Measurements from ENCODE around the gene PCBP3. TPM values are rescaled to one million over a fixed set of nuclear protein-coding genes. Genes with fewer than 3 reads are reported as not detected.

The PCBP3 gene
- total and polyA plus RNA-seq, 2 of the 13 experiments (the other 11 are each of a cell fraction or from before 2014, with no cell fraction given) = not detected

- Histone ChIP-seq H2AFZ (ENCODE audit: low read length) (no peak overlapping the region), H3K9me3 (ENCODE audit: low read length) (0 out of 2 replicates have a peak, but pooled peaks cover 6% of the 10 kb centered on the region), H3K27me3 (ENCODE audit: control insufficient read depth in 1 of 2, insufficient read depth in 2 of 2, low read length in 2 of 2) (peaks cover 0 to 2% of the 10 kb centered on the region in 2 experiments; a peak in 3 of 5 replicates), H3K4me1 (ENCODE audit: insufficient read depth, low read length) (no peaks in the 10 kb centered on the region), H3K27ac (ENCODE audit: extremely low read length, insufficient read depth, low read length) (no peak overlapping the region), H3K36me3 (replicated peaks in 1 of 2; ENCODE audit: control insufficient read depth in 1 of 2, insufficient read depth in 2 of 2, low read length in 2 of 2) (no peaks in the 10 kb centered on the region), H3K4me2 (ENCODE audit: low read depth, low read length) (no peak overlapping the region), H3K9ac (ENCODE audit: insufficient read depth, low read depth, low read length) (no peak overlapping the region), H4K20me1 (ENCODE audit: insufficient read depth, low read length) (no peaks in the 10 kb centered on the region), H3K79me2 (ENCODE audit: insufficient read depth, low read length) (no peaks in the 10 kb centered on the region), H3K4me3 (replicated peaks in 1 of 3; ENCODE audit: insufficient read depth in 1 of 3, low read depth in 2 of 3, low read length in 3 of 3) (no peak overlapping the region)
- in situ Hi-C loops (cut with HindIII; ENCODE audit: extremely low pct_ligation_motif_present, low pct_unique_long_range_greater_than_20kb) = no loop called here
- FAIRE-seq (peak; percentile 34), DNase-seq (ENCODE audit: low spot score) (no peak), ATAC-seq (no peak)
- BruUV-seq (replicated peaks) = no TSS peak
- WGBS (ENCODE audit: low lambda C conversion rate) = 85% methylated on average over 3 of the region's 3 CpGs
- ChIA-PET POLR2A (no interaction called here), CTCF (ENCODE audit: low intra/inter-chr PET ratio, low total read pairs) (no interaction called here)
- TF ChIP-seq FOXP4 (CRISPR knock-in tag; IDR thresholded peaks at IDR 0.05) (no peak), HNRNPL (IDR thresholded peaks at IDR 0.05; ENCODE audit: low read depth, low read length) (0 out of 2 replicates have a peak, but pooled peaks have one; percentile 24), ZNF646 (CRISPR knock-in tag; IDR thresholded peaks at IDR 0.05) (peak; percentile 10; the same call in 1 of the 2 replicates), CREB1 (IDR thresholded peaks at IDR 0.05) (no peak), CREB1 (CRISPR knock-in tag; IDR thresholded peaks at IDR 0.05) (no peak), E2F1 (CRISPR knock-in tag; IDR thresholded peaks at IDR 0.05) (no peak), RAD51 (IDR thresholded peaks at IDR 0.05; ENCODE audit: borderline replicate concordance) (no peak; the same call in 1 of the 2 replicates), STAT6 (CRISPR knock-in tag; IDR thresholded peaks at IDR 0.05; ENCODE audit: borderline replicate concordance) (no peak)
- intact Hi-C loops (cut with micrococcal nuclease; ENCODE audit: unreplicated experiment) = no loop called here
These were observed 7.1 kb upstream of the PCBP3 start for GRCh38 chr21:45636459-45636858.

All from HepG2 (cell line).